Measurements from ENCODE around the gene DENND5A. TPM values are rescaled to one million over a fixed set of nuclear protein-coding genes. Genes with fewer than 3 reads are reported as not detected.
"Not testable (repeated sequence)": the region's sequence is repeated elsewhere in the genome, so short reads cannot be mapped to it uniquely, and the experiment has no call there.

The DENND5A gene
- total RNA-seq, 6 experiments from 2014 or later: 14.4 to 38.7 (median 20.4) TPM

- intact Hi-C loops (cut with DNase I): no loop called here
- WGBS (ENCODE audit: insufficient coverage, low coverage, low lambda C conversion rate, missing lambda C conversion rate): 94% methylated on average over 3 of the region's 3 CpGs
- Histone ChIP-seq H3K4me1 (no peaks in the 10 kb centered on the region), H3K27me3 (no peaks in the 10 kb centered on the region), H3K9me3 (no peaks in the 10 kb centered on the region), H3K27ac (no peak overlapping the region), H3K36me3 (peaks cover 0 to 13% (median 3%) of the 10 kb centered on the region in 4 donors), H3K4me3 (no peak overlapping the region)
- no peak for ATAC-seq
- TF ChIP-seq POLR2A (IDR thresholded peaks at IDR 0.05): no peak
- TF ChIP-seq, protein P1, sequence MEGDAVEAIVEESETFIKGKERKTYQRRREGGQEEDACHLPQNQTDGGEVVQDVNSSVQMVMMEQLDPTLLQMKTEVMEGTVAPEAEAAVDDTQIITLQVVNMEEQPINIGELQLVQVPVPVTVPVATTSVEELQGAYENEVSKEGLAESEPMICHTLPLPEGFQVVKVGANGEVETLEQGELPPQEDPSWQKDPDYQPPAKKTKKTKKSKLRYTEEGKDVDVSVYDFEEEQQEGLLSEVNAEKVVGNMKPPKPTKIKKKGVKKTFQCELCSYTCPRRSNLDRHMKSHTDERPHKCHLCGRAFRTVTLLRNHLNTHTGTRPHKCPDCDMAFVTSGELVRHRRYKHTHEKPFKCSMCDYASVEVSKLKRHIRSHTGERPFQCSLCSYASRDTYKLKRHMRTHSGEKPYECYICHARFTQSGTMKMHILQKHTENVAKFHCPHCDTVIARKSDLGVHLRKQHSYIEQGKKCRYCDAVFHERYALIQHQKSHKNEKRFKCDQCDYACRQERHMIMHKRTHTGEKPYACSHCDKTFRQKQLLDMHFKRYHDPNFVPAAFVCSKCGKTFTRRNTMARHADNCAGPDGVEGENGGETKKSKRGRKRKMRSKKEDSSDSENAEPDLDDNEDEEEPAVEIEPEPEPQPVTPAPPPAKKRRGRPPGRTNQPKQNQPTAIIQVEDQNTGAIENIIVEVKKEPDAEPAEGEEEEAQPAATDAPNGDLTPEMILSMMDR (IDR thresholded peaks at IDR 0.05): no peak
- DNase-seq: no peak
Observed at GRCh38 chr11:9201372-9202162, 63.6 kb downstream of the DENND5A start.

GRCh38 chr11:9200471-9200870, 64.7 kb downstream of the DENND5A start:
- Histone ChIP-seq H3K9me3 (no peaks in the 10 kb centered on the region), H3K36me3 (peaks cover 0 to 13% (median 3%) of the 10 kb centered on the region in 4 donors), H3K27ac (no peak overlapping the region), H3K4me1 (no peaks in the 10 kb centered on the region), H3K27me3 (no peaks in the 10 kb centered on the region), H3K4me3 (no peak overlapping the region)
- intact Hi-C loops (cut with DNase I): no loop called here
- 88% methylated on average over 2 of the region's 2 CpGs for WGBS (ENCODE audit: insufficient coverage, low coverage, low lambda C conversion rate, missing lambda C conversion rate)
- TF ChIP-seq POLR2A (IDR thresholded peaks at IDR 0.05): no peak
- TF ChIP-seq, protein P1 (IDR thresholded peaks at IDR 0.05): no peak
- no peak for ATAC-seq
- no peak for DNase-seq

DNA sequence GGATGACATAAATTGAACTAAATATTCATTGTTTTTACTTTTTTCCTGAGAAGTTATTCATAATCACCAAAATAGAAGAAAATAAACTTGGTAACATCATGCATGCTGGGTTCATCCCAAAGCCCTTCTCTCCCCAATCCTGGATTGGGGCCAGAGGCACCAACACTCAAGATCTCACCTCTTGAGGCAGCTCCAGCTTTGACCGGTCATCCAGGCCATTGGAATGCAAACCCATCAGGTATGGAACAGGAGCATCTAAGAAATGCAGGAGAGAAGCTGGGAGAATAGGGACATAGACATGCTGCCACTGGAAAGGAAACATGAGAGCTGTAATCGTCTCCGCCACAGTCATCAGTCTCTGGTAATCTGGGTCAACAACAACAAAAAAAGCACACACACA, 71.8 kb downstream of the DENND5A start:
- Histone ChIP-seq H3K27me3 (no peaks in the 10 kb centered on the region), H3K9me3 (no peaks in the 10 kb centered on the region), H3K27ac (no peak overlapping the region), H3K36me3 (peaks cover 0 to 9% (median 0%) of the 10 kb centered on the region in 4 donors), H3K4me1 (no peaks in the 10 kb centered on the region), H3K4me3 (no peak overlapping the region)
- no peak for DNase-seq
- 95% methylated on average over 3 of the region's 3 CpGs for WGBS (ENCODE audit: insufficient coverage, low coverage, low lambda C conversion rate, missing lambda C conversion rate)
- intact Hi-C loops (cut with DNase I): no loop called here
- no peak for ATAC-seq
- TF ChIP-seq, protein P1 (IDR thresholded peaks at IDR 0.05): no peak
- no peak for TF ChIP-seq POLR2A (IDR thresholded peaks at IDR 0.05)

DNA sequence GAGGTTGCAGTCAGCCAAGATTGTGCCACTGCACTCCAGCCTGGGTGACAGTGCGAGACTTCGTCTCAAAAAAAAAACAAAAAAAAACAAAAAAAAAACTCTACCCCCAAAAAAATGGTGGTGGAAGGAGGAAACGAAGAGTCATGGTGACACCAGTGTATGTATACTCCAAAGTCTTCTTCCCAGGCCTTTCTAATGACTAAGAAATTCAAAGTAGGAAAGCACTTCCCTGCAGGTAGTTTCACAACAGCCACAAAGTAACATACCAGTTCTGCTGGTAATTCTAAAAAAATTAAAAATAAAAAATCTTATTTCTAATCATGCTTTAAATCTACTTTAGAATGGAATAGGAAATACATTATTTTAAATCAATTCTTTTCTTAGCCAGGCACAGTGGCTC, 72.6 kb downstream of the DENND5A start:
- Histone ChIP-seq H3K27me3 (no peaks in the 10 kb centered on the region), H3K9me3 (no peaks in the 10 kb centered on the region), H3K4me3 (no peak overlapping the region), H3K27ac (no peak overlapping the region), H3K36me3 (peaks cover 0 to 9% (median 0%) of the 10 kb centered on the region in 4 donors), H3K4me1 (no peaks in the 10 kb centered on the region)
- no peak for TF ChIP-seq POLR2A (IDR thresholded peaks at IDR 0.05)
- TF ChIP-seq, protein P1 (IDR thresholded peaks at IDR 0.05): no peak
- 90% methylated on average over 1 of the region's 3 CpGs for WGBS (ENCODE audit: insufficient coverage, low coverage, low lambda C conversion rate, missing lambda C conversion rate)
- DNase-seq: no peak
- intact Hi-C loops (cut with DNase I): no loop called here
- no peak for ATAC-seq

GRCh38 chr11:9190326-9191016, 74.7 kb downstream of the DENND5A start:
- H3K27ac ChIP-seq; H3K4me3 ChIP-seq; H3K27me3 ChIP-seq; H3K9me3 ChIP-seq; intact Hi-C loops (cut with DNase I); H3K4me1 ChIP-seq; ATAC-seq; H3K36me3 ChIP-seq; DNase-seq: not testable (repeated sequence)
- 92% methylated on average over 4 of the region's 5 CpGs for WGBS (ENCODE audit: insufficient coverage, low coverage, low lambda C conversion rate, missing lambda C conversion rate)

DNA sequence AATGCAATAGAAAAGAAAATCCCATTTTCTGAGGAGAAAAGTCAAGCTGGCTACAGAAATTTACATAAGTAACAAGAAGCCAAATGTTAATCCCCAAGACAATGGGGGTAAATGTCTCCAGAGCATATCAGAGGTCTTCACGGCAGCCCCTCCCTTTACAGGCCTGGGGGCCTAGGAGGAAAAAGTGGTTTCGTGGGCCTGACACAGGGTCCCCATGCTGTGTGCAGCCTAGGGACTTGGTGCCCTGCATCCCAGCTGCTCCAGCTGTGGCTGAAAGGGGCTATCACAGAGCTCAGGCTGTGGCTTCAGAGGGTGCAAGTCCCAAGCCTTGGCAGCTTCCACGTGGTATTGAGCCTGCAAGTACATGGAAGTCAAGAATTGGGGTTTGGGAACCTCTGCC, 76.3 kb downstream of the DENND5A start:
- H3K36me3 ChIP-seq; ATAC-seq; intact Hi-C loops (cut with DNase I); H3K27me3 ChIP-seq; H3K4me3 ChIP-seq; H3K9me3 ChIP-seq; H3K27ac ChIP-seq; DNase-seq; H3K4me1 ChIP-seq: not testable (repeated sequence)
- WGBS (ENCODE audit: insufficient coverage, low coverage, low lambda C conversion rate, missing lambda C conversion rate): no CpG with 5 or more reads among the region's 3 CpGs

Measured in right lobe of liver (tissue), 6 donors.